ENCODE data around the gene MSRB3. TPM values are rescaled to one million over a fixed set of nuclear protein-coding genes. Genes with fewer than 3 reads are reported as not detected.

Gene MSRB3
- total RNA-seq, 1 donor from 2014 or later = 1.1 TPM

DNA sequence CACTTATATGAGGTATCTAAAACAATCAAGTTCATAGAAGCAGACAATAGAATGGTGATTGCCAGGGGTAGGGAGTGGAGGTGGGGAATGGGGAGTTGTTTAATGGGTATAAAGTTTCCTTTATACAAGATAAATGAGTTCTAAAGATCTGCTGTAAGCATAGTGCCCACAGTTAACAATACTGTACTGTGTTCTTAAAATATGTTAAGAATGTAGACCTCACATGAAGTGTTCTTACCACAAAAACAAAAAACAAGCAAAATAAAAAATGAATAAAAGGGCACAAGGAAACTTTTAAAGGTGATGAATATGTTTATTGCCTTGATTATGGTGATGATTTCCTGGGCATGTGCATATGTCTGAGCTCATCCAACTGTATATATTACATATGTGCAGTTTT is 211.8 kb downstream of the MSRB3 start:
- Mint-ChIP-seq H3K27ac (no peak overlapping the region), H3K9me3 (ENCODE audit: low read depth) (peaks cover 2% of the 10 kb centered on the region), H3K27me3 (no peaks in the 10 kb centered on the region), H3K4me3 (ENCODE audit: low read depth) (no peak overlapping the region), H3K36me3 (ENCODE audit: insufficient read depth) (no peaks in the 10 kb centered on the region), H3K4me1 (ENCODE audit: low read depth) (peaks cover 15% of the 10 kb centered on the region)
- TF ChIP-seq, protein P1, sequence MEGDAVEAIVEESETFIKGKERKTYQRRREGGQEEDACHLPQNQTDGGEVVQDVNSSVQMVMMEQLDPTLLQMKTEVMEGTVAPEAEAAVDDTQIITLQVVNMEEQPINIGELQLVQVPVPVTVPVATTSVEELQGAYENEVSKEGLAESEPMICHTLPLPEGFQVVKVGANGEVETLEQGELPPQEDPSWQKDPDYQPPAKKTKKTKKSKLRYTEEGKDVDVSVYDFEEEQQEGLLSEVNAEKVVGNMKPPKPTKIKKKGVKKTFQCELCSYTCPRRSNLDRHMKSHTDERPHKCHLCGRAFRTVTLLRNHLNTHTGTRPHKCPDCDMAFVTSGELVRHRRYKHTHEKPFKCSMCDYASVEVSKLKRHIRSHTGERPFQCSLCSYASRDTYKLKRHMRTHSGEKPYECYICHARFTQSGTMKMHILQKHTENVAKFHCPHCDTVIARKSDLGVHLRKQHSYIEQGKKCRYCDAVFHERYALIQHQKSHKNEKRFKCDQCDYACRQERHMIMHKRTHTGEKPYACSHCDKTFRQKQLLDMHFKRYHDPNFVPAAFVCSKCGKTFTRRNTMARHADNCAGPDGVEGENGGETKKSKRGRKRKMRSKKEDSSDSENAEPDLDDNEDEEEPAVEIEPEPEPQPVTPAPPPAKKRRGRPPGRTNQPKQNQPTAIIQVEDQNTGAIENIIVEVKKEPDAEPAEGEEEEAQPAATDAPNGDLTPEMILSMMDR (IDR thresholded peaks at IDR 0.05; ENCODE audit: unreplicated experiment) = no peak
- no peak for DNase-seq (ENCODE audit: low spot score, unreplicated experiment)

DNA sequence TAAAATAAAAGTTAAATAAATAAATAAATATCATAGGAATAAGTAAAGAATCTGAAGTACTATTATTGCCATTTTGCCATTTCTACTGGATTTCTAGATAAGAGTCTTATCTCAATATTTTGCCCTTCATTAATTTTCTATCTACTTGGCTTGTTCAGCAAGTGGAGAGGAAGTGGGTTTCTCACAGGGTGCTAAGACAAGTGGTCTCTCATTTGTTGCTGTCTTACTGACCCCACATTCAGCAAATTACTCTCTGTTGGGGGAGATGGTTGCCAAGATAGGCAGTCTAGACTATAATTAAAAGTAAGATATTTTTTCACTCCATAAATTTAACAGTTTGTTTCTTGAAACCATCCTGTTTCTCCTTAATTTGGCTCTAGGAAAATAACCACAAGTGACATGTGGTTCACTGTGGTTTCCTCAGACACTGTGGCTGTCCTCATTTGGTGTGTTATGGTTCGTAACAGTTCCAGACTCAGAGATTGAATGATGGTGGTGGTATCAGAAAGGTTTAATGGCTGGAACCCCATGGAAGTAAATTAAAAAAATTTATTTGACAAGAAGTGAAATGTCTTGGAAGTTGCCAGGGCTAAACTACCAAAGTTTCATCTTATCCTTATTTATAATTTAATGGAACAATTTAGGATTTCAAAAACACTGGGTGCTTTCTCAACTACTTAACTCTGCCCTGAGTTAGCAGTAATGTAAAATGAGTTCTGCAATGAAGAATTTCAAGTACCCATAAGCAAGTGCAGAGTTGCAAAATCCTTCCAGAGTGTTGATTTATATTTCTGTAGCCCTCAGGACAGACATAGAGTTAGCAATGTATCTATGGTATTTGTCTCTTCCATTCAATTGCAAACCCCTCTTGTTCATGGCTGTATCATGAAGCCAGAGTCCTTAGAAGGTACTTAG is 214.8 kb downstream of the MSRB3 start:
- Mint-ChIP-seq H3K27ac (no peak overlapping the region), H3K4me1 (ENCODE audit: low read depth) (peaks cover 17% of the 10 kb centered on the region), H3K27me3 (no peaks in the 10 kb centered on the region), H3K4me3 (ENCODE audit: low read depth) (no peak overlapping the region), H3K9me3 (ENCODE audit: low read depth) (no peaks in the 10 kb centered on the region), H3K36me3 (ENCODE audit: insufficient read depth) (no peaks in the 10 kb centered on the region)
- TF ChIP-seq, protein P1 (IDR thresholded peaks at IDR 0.05; ENCODE audit: unreplicated experiment) = no peak
- no peak for DNase-seq (ENCODE audit: low spot score, unreplicated experiment)

DNA sequence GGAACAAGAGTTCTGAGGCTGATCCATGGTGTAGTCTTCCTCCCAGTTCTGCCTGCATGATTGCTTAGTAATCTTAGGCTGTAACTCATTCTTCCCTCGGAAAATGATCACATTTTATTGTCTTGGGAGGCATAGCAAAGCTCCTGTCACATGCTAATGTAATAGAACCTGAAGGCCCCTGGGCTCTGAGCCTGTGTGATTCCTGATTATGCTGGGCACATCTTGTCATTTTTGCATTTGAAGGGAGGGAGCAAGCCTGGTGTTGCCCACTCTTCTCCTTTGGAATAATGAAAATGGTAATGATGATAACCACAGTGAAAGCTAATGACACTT is 215.4 kb downstream of the MSRB3 start:
- no peak overlapping the region for H3K27ac Mint-ChIP-seq
- no peaks in the 10 kb centered on the region for H3K9me3 Mint-ChIP-seq (ENCODE audit: low read depth)
- peaks cover 5% of the 10 kb centered on the region for H3K27me3 Mint-ChIP-seq
- no peak overlapping the region for H3K4me3 Mint-ChIP-seq (ENCODE audit: low read depth)
- peaks cover 17% of the 10 kb centered on the region for H3K4me1 Mint-ChIP-seq (ENCODE audit: low read depth)
- TF ChIP-seq, protein P1 (IDR thresholded peaks at IDR 0.05; ENCODE audit: unreplicated experiment) = no peak
- no peaks in the 10 kb centered on the region for H3K36me3 Mint-ChIP-seq (ENCODE audit: insufficient read depth)
- no peak for DNase-seq (ENCODE audit: low spot score, unreplicated experiment)

DNA sequence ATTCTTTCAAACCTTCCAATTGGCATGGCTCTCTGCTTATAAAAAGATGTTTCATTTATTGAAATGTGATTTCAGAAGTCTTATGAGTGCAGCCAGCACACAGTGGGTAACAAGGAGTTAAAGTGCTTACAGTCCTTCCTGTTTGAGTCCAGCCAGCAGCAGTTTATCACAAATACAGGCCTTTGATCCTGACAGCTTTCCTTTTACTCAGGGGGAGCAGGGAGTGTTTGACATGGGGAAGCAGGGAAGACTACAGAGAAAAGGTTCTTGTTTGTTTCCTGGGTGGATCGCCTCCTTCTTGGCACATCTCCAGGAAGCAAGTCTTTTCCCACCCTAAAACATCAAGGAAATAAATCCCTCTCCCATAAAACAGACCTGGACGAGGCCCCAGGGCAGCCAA is 216.1 kb downstream of the MSRB3 start:
- no peaks in the 10 kb centered on the region for H3K9me3 Mint-ChIP-seq (ENCODE audit: low read depth)
- H3K4me3 Mint-ChIP-seq (ENCODE audit: low read depth) = no peak overlapping the region
- no peaks in the 10 kb centered on the region for H3K36me3 Mint-ChIP-seq (ENCODE audit: insufficient read depth)
- no peak overlapping the region for H3K27ac Mint-ChIP-seq
- H3K27me3 Mint-ChIP-seq = peaks cover 6% of the 10 kb centered on the region
- DNase-seq (ENCODE audit: low spot score, unreplicated experiment) = no peak
- TF ChIP-seq, protein P1 (IDR thresholded peaks at IDR 0.05; ENCODE audit: unreplicated experiment) = no peak
- peaks cover 17% of the 10 kb centered on the region for H3K4me1 Mint-ChIP-seq (ENCODE audit: low read depth)

DNA sequence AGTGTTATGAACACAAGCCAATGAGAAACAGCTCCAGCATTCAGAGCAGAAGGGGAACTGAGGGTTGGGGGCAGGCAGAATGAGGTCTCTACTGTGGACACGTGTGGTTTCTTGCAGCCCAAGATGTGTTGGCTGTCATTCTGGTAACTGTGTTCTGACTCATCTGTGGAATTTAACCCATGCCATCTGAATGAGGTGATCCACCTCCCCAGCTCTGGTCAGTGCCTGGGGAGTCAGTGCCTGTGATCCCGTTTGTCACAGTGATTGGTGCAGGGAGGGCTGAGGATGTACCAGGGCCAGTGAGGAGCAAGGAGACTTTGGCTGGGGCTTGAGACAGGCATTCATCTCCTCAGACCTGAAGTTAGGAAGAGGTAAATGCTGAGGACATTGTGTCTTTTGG is 216.8 kb downstream of the MSRB3 start:
- Mint-ChIP-seq H3K9me3 (ENCODE audit: low read depth) (no peaks in the 10 kb centered on the region), H3K27me3 (peaks cover 13% of the 10 kb centered on the region), H3K4me1 (ENCODE audit: low read depth) (peaks cover 16% of the 10 kb centered on the region), H3K4me3 (ENCODE audit: low read depth) (no peak overlapping the region), H3K36me3 (ENCODE audit: insufficient read depth) (no peaks in the 10 kb centered on the region), H3K27ac (no peak overlapping the region)
- no peak for DNase-seq (ENCODE audit: low spot score, unreplicated experiment)
- TF ChIP-seq, protein P1 (IDR thresholded peaks at IDR 0.05; ENCODE audit: unreplicated experiment) = no peak
